Neural cell (in vitro differentiated cells): ENCODE results near the gene ZFP69B. TPM values are rescaled to one million over a fixed set of nuclear protein-coding genes. Genes with fewer than 3 reads are reported as not detected.
"Not testable (repeated sequence)": the region's sequence is repeated elsewhere in the genome, so short reads cannot be mapped to it uniquely, and the experiment has no call there.

Source experiments
- H2AFZ ChIP-seq: fragments of 200-600, 300-800 bp; sonication (generic), shearing (Covaris generic); 2 replicates; pipeline ENCODE4 v1.6.0; 2014; ENCODE audit warnings: low read depth, mild to moderate bottlenecking, antibody characterized with exemption, low read length, moderate library complexity
- H3F3A ChIP-seq: fragments of 200-600 bp; shearing (Covaris generic); 2 replicates; pipeline ENCODE4 v1.6.1; 2016; ENCODE audit warnings: mild to moderate bottlenecking, moderate library complexity, mixed read lengths, antibody characterized with exemption, low read length; ENCODE audit not compliant: insufficient read depth, poor library complexity, severe bottlenecking
- H3K27ac ChIP-seq: fragments of 200-600, 300-800 bp; sonication (generic), shearing (Covaris generic); 2 replicates; pipeline ENCODE4 v1.5.1; 2014; ENCODE audit warnings: mild to moderate bottlenecking, low read length, moderate library complexity
- H3K27me3 ChIP-seq: fragments of 300-800, 200-600 bp; sonication (generic), shearing (Covaris generic); 2 replicates; pipeline ENCODE4 v1.6.0; 2014; ENCODE audit warnings: mild to moderate bottlenecking, low read depth, low read length, moderate library complexity; ENCODE audit not compliant: insufficient read depth
- H3K36me3 ChIP-seq: fragments of 300-800, 200-600 bp; sonication (generic), shearing (Covaris generic); 2 replicates; pipeline ENCODE4 v1.5.1; 2014; ENCODE audit warnings: mild to moderate bottlenecking, antibody characterized with exemption, low read length, moderate library complexity; ENCODE audit not compliant: insufficient read depth
- H3K4me2 ChIP-seq: fragments of 300-800, 200-600 bp; sonication (generic), shearing (Covaris generic); 2 replicates; pipeline ENCODE4 v1.6.0; 2014; ENCODE audit warnings: mild to moderate bottlenecking, low read length
- H3K4me3 ChIP-seq: fragments of 300-800, 200-600 bp; sonication (generic), shearing (Covaris generic); 2 replicates; pipeline ENCODE4 v1.5.1; 2014; ENCODE audit warnings: mild to moderate bottlenecking, low read length, moderate library complexity
- H3K79me2 ChIP-seq: fragments of 200-600 bp; shearing (Covaris generic); replicated peaks from 2 replicates; pipeline ENCODE4 v1.6.0; 2014; ENCODE audit warnings: mild to moderate bottlenecking, low read length, moderate library complexity; ENCODE audit not compliant: insufficient read depth
- H3K9ac ChIP-seq: fragments of 300-800, 200-600 bp; sonication (generic), shearing (Covaris generic); 2 replicates; pipeline ENCODE4 v1.6.1; 2016; ENCODE audit warnings: mild to moderate bottlenecking, low read length, mixed read lengths
- H3K9me2 ChIP-seq: fragments of 200-600 bp; shearing (Covaris generic); 2 replicates; pipeline ENCODE4 v1.6.1; 2016; ENCODE audit warnings: mild to moderate bottlenecking, low read length, mixed read lengths; ENCODE audit not compliant: insufficient read depth
- H3K9me3 ChIP-seq: fragments of 200-600, 300-800 bp; sonication (generic), shearing (Covaris generic); 2 replicates; pipeline ENCODE4 v1.6.1; 2016; ENCODE audit warnings: mild to moderate bottlenecking, mixed run types, low read length, moderate library complexity, mixed read lengths
- H4K20me1 ChIP-seq: fragments of 200-600 bp; shearing (Covaris generic); 2 replicates; pipeline ENCODE4 v1.6.1; 2016; ENCODE audit warnings: mild to moderate bottlenecking, mixed run types; ENCODE audit not compliant: insufficient read depth
- CTCF ChIP-seq: fragments of 450-650 bp; IDR thresholded peaks from 2 replicates; pipeline ENCODE4 v1.5.1; 2014; ENCODE audit warnings: antibody characterized with exemption, mild to moderate bottlenecking, moderate library complexity; ENCODE audit not compliant: poor library complexity, severe bottlenecking
- EP300 ChIP-seq: fragments of 450-650 bp; conservative IDR thresholded peaks from 2 replicates; pipeline ENCODE4 v1.6.1; 2014; ENCODE audit warnings: antibody characterized with exemption, mild to moderate bottlenecking, moderate library complexity; ENCODE audit not compliant: poor library complexity, severe bottlenecking
- EZH2 ChIP-seq: fragments of 200-600, 300-800 bp; shearing (Covaris generic), sonication (generic); IDR thresholded peaks from 2 replicates; pipeline ENCODE4 v1.6.1; 2014; ENCODE audit warnings: antibody characterized with exemption, low read length, borderline replicate concordance, mild to moderate bottlenecking; ENCODE audit not compliant: insufficient read depth, poor library complexity, severe bottlenecking
- MXI1 ChIP-seq: fragments of 450-650 bp; conservative IDR thresholded peaks from 2 replicates; pipeline ENCODE4 v1.6.1; 2014; ENCODE audit warnings: antibody characterized with exemption, mild to moderate bottlenecking; ENCODE audit not compliant: poor library complexity, severe bottlenecking
- POLR2AphosphoS5 ChIP-seq: IDR thresholded peaks from 2 replicates; pipeline ENCODE4 v1.6.1; 2012
- RAD21 ChIP-seq: fragments of 450-650 bp; conservative IDR thresholded peaks from 2 replicates; pipeline ENCODE4 v1.6.1; 2014; ENCODE audit warnings: antibody characterized with exemption, mild to moderate bottlenecking, moderate library complexity
- SMC3 ChIP-seq: fragments of 450-650 bp; conservative IDR thresholded peaks from 2 replicates; pipeline ENCODE4 v1.6.1; 2014; ENCODE audit warnings: antibody characterized with exemption, mild to moderate bottlenecking, moderate library complexity; ENCODE audit not compliant: poor library complexity
- TAF1 ChIP-seq: IDR thresholded peaks from 2 replicates; pipeline ENCODE4 v1.6.1; 2012; ENCODE audit warnings: low read depth
- polyA plus RNA-seq: library from polyadenylated mRNA; depleted of rRNA; stranded (reverse); fragments of >200 nt; gene quantifications from 2 replicates; pipeline ENCODE4 v1.2.3, GENCODE V29; 2014
- TF ChIP-seq, protein P1 (sequence below): IDR thresholded peaks from 2 replicates; pipeline ENCODE4 v1.6.1; 2012; ENCODE audit warnings: borderline replicate concordance

Gene ZFP69B
- polyA plus RNA-seq, 1 donor from 2014 or later: 21.6 TPM

DNA sequence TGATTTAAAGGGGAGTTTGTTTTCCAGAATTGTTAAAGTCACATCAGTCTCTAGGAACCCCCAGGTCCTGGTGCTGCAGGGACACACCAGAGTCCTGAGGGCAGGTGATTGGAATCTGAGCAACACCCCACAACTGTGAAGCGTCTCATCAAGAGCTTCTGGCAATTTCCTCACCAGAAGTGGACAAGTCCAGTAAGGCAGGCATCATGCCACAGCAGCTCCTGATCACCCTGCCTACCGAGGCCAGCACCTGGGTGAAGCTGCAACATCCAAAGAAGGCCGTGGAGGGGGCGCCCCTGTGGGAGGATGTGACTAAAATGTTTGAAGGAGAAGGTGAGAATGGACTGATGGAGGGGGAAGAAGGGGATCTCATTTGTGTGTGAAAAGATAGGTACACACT lies 28.9 kb downstream of the ZFP69B start:
- H3K9me3 ChIP-seq: peaks cover 3% of the 10 kb centered on the region
- H3K27me3 ChIP-seq: no peaks in the 10 kb centered on the region
- H3K79me2 ChIP-seq: no peaks in the 10 kb centered on the region
- no peaks in the 10 kb centered on the region for H4K20me1 ChIP-seq
- H3K4me2 ChIP-seq: no peak overlapping the region
- no peak overlapping the region for H2AFZ ChIP-seq
- no peaks in the 10 kb centered on the region for H3K9me2 ChIP-seq
- no peak overlapping the region for H3K9ac ChIP-seq
- no peak for TF ChIP-seq SMC3
- TF ChIP-seq, protein P1, sequence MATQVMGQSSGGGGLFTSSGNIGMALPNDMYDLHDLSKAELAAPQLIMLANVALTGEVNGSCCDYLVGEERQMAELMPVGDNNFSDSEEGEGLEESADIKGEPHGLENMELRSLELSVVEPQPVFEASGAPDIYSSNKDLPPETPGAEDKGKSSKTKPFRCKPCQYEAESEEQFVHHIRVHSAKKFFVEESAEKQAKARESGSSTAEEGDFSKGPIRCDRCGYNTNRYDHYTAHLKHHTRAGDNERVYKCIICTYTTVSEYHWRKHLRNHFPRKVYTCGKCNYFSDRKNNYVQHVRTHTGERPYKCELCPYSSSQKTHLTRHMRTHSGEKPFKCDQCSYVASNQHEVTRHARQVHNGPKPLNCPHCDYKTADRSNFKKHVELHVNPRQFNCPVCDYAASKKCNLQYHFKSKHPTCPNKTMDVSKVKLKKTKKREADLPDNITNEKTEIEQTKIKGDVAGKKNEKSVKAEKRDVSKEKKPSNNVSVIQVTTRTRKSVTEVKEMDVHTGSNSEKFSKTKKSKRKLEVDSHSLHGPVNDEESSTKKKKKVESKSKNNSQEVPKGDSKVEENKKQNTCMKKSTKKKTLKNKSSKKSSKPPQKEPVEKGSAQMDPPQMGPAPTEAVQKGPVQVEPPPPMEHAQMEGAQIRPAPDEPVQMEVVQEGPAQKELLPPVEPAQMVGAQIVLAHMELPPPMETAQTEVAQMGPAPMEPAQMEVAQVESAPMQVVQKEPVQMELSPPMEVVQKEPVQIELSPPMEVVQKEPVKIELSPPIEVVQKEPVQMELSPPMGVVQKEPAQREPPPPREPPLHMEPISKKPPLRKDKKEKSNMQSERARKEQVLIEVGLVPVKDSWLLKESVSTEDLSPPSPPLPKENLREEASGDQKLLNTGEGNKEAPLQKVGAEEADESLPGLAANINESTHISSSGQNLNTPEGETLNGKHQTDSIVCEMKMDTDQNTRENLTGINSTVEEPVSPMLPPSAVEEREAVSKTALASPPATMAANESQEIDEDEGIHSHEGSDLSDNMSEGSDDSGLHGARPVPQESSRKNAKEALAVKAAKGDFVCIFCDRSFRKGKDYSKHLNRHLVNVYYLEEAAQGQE: no peak
- no peak for TF ChIP-seq CTCF
- TF ChIP-seq TAF1: no peak
- no peak for TF ChIP-seq EP300
- TF ChIP-seq MXI1: no peak
- TF ChIP-seq POLR2AphosphoS5: no peak
- H3K36me3 ChIP-seq: peaks cover 4% of the 10 kb centered on the region
- H3F3A ChIP-seq: no peaks in the 10 kb centered on the region
- H3K4me3 ChIP-seq: peak overlapping the region; percentile 74
- H3K27ac ChIP-seq: no peak overlapping the region

GRCh38 chr1:40495315-40495903 lies 45.1 kb downstream of the ZFP69B start:
- no peaks in the 10 kb centered on the region for H3F3A ChIP-seq
- H3K4me3 ChIP-seq: no peak overlapping the region
- TF ChIP-seq CTCF (no peak), MXI1 (no peak), POLR2AphosphoS5 (no peak), EP300 (no peak), RAD21 (no peak), EZH2 (no peak), TAF1 (no peak), SMC3 (no peak)
- TF ChIP-seq, protein P1: no peak
- no peaks in the 10 kb centered on the region for H3K79me2 ChIP-seq
- H3K9me3 ChIP-seq: peaks cover 12% of the 10 kb centered on the region
- H2AFZ ChIP-seq: no peak overlapping the region
- H4K20me1 ChIP-seq: no peaks in the 10 kb centered on the region
- H3K4me2 ChIP-seq: no peak overlapping the region
- no peak overlapping the region for H3K9ac ChIP-seq
- H3K27ac ChIP-seq: no peak overlapping the region
- H3K36me3 ChIP-seq: peaks cover 19% of the 10 kb centered on the region
- H3K27me3 ChIP-seq: no peaks in the 10 kb centered on the region
- no peaks in the 10 kb centered on the region for H3K9me2 ChIP-seq

GRCh38 chr1:40502651-40503050 lies 52.4 kb downstream of the ZFP69B start:
- H3K4me2 ChIP-seq, H2AFZ ChIP-seq, H3K79me2 ChIP-seq, H3F3A ChIP-seq, H4K20me1 ChIP-seq, H3K9me2 ChIP-seq, H3K4me3 ChIP-seq, H3K27ac ChIP-seq, H3K9ac ChIP-seq, H3K36me3 ChIP-seq, H3K27me3 ChIP-seq, H3K9me3 ChIP-seq: not testable (repeated sequence)
